ENCODE results near the gene DMAC2.
"Not testable (repeated sequence)": the region's sequence is repeated elsewhere in the genome, so short reads cannot be mapped to it uniquely, and the experiment has no call there.

Gene DMAC2

GRCh38 chr19:41411100-41411967 lies 28.4 kb downstream of the DMAC2 start:
- no peak overlapping the region for H3K4me3 ChIP-seq (ENCODE audit: low read depth, low read length)
- TF ChIP-seq CTCF (IDR thresholded peaks at IDR 0.05; ENCODE audit: borderline replicate concordance, insufficient read depth, low read depth, low read length), result no peak

- no peak overlapping the region for H3K4me3 ChIP-seq (ENCODE audit: low read depth, low read length)
Observed at GRCh38 chr19:41410336-41411054, 29.2 kb downstream of the DMAC2 start.

GRCh38 chr19:41409288-41409687 lies 30.4 kb downstream of the DMAC2 start:
- no peak for TF ChIP-seq CTCF (IDR thresholded peaks at IDR 0.05; ENCODE audit: borderline replicate concordance, insufficient read depth, low read depth, low read length)
- H3K4me3 ChIP-seq (ENCODE audit: low read depth, low read length), result no peak overlapping the region

More at GRCh38 chr19:41410336-41411054, 29.2 kb downstream of the DMAC2 start:
- TF ChIP-seq CTCF (IDR thresholded peaks at IDR 0.05; ENCODE audit: borderline replicate concordance, insufficient read depth, low read depth, low read length), result no peak

GRCh38 chr19:41408846-41409245 lies 30.9 kb downstream of the DMAC2 start:
- not testable (repeated sequence) for H3K4me3 ChIP-seq (ENCODE audit: low read depth, low read length)

- TF ChIP-seq CTCF (IDR thresholded peaks at IDR 0.05; ENCODE audit: borderline replicate concordance, insufficient read depth, low read depth, low read length), result no peak
Observed at GRCh38 chr19:41408256-41408655, 31.5 kb downstream of the DMAC2 start.

GRCh38 chr19:41407271-41407670 lies 32.4 kb downstream of the DMAC2 start:
- no peak for TF ChIP-seq CTCF (IDR thresholded peaks at IDR 0.05; ENCODE audit: borderline replicate concordance, insufficient read depth, low read depth, low read length)
- no peak overlapping the region for H3K4me3 ChIP-seq (ENCODE audit: low read depth, low read length)

More at GRCh38 chr19:41408256-41408655, 31.5 kb downstream of the DMAC2 start:
- no peak overlapping the region for H3K4me3 ChIP-seq (ENCODE audit: low read depth, low read length)

GRCh38 chr19:41405776-41406175 lies 33.9 kb downstream of the DMAC2 start:
- TF ChIP-seq CTCF (IDR thresholded peaks at IDR 0.05; ENCODE audit: borderline replicate concordance, insufficient read depth, low read depth, low read length), result no peak
- H3K4me3 ChIP-seq (ENCODE audit: low read depth, low read length), result no peak overlapping the region
